ENCODE data around the gene COBL. TPM values are rescaled to one million over a fixed set of nuclear protein-coding genes. Genes with fewer than 3 reads are reported as not detected.

The COBL gene
- total RNA-seq, 2 donors from 2014 or later: 1.4 to 1.6 TPM

DNA sequence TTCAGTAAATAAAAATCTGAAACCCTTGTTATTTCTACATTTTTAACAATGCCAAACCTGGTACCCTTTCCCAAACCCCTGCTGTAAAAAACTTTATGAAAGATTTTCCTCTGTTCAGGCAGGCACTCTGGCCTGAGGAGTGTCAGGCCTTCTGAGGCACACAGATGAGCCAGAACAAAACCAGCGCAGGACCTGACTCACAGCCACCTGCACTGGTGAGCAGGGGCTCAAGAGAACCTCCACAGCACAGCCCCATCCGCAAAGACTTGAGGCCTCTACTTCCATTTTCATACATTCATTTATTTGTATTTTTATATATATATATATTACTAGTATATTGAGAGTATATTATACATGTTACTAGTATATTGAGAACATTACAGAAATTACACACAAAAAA is 49.4 kb downstream of the COBL start:
- no peak for DNase-seq (ENCODE audit: low spot score)
- Histone ChIP-seq H3K27ac (no peak overlapping the region), H3K4me1 (ENCODE audit: control insufficient read depth in 1 of 2, low read depth in 2 of 2) (peaks cover 0 to 9% of the 10 kb centered on the region in 2 donors), H3K27me3 (replicated peaks; ENCODE audit: insufficient read depth) (no peaks in the 10 kb centered on the region), H3K9me3 (no peaks in the 10 kb centered on the region), H3K4me3 (no peak overlapping the region), H3K36me3 (no peaks in the 10 kb centered on the region)
- ATAC-seq (ENCODE audit: insufficient number of reproducible peaks, low FRiP score, low read depth): no peak
- no peak for TF ChIP-seq CTCF (IDR thresholded peaks at IDR 0.05)

- ATAC-seq (ENCODE audit: insufficient number of reproducible peaks, low FRiP score, low read depth) (no peak), DNase-seq (ENCODE audit: low spot score) (no peak)
- Histone ChIP-seq H3K36me3 (no peaks in the 10 kb centered on the region), H3K4me1 (ENCODE audit: control insufficient read depth in 1 of 2, low read depth in 2 of 2) (peaks cover 0 to 7% of the 10 kb centered on the region in 2 donors), H3K27ac (no peak overlapping the region), H3K27me3 (replicated peaks; ENCODE audit: insufficient read depth) (no peaks in the 10 kb centered on the region), H3K9me3 (no peaks in the 10 kb centered on the region), H3K4me3 (no peak overlapping the region)
- TF ChIP-seq CTCF (IDR thresholded peaks at IDR 0.05): no peak
These were observed 51.3 kb downstream of the COBL start for GRCh38 chr7:51265066-51265907.

GRCh38 chr7:51263631-51264484 is 52.8 kb downstream of the COBL start:
- no peak for ATAC-seq (ENCODE audit: insufficient number of reproducible peaks, low FRiP score, low read depth)
- no peak for DNase-seq (ENCODE audit: low spot score)

DNA sequence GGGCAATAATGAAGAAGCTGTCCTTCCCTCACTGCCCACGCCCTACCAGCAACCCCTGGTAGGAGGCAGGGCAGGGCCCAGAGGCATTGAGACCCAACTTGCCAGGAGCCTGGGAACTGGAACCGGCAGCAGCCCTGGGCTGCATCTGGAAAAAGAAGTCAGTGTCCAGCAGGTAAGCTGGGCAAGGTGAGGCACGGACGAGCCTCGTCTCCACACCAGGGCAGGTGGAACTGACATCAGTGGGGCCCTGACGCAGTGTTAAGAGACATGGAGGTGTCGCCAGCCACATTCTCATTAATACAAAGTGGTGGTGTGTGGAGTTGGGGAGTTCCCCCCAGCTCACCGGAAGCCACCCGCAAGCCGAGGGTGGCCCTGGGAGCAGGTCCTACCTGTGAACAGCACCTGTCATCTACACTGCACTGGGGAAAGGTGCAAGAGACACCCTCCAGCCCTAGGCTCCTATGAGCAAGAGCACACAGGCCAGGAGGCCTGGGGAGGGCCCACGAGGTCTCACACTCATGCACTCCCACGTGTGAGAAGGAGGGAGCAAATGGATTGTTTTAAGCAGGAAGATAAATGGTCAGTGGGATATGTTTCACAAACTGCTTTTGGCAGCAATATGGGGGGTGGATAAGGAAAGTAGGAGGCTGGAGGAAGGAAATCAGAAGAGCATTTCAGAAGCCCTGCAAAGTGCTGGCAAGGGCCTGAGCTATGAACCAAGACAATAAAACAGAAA is 53.6 kb downstream of the COBL start:
- Histone ChIP-seq H3K4me3 (no peak overlapping the region), H3K4me1 (ENCODE audit: control insufficient read depth in 1 of 2, low read depth in 2 of 2) (no peaks in the 10 kb centered on the region), H3K9me3 (no peaks in the 10 kb centered on the region), H3K27me3 (replicated peaks; ENCODE audit: insufficient read depth) (no peaks in the 10 kb centered on the region), H3K36me3 (no peaks in the 10 kb centered on the region), H3K27ac (no peak overlapping the region)
- TF ChIP-seq CTCF (IDR thresholded peaks at IDR 0.05): no peak
- DNase-seq (ENCODE audit: low spot score) (no peak), ATAC-seq (ENCODE audit: insufficient number of reproducible peaks, low FRiP score, low read depth) (no peak)

More at GRCh38 chr7:51263631-51264484, 52.8 kb downstream of the COBL start:
- no peak for TF ChIP-seq CTCF (IDR thresholded peaks at IDR 0.05)
- Histone ChIP-seq H3K4me1 (ENCODE audit: control insufficient read depth in 1 of 2, low read depth in 2 of 2) (no peaks in the 10 kb centered on the region), H3K27me3 (replicated peaks; ENCODE audit: insufficient read depth) (no peaks in the 10 kb centered on the region), H3K27ac (no peak overlapping the region), H3K4me3 (no peak overlapping the region), H3K9me3 (no peaks in the 10 kb centered on the region), H3K36me3 (no peaks in the 10 kb centered on the region)

All from thoracic aorta (tissue), 2 donors.